Cardiac fibroblast (primary cell): ENCODE measurements around the gene TNK1.
"Not testable (repeated sequence)": the region's sequence is repeated elsewhere in the genome, so short reads cannot be mapped to it uniquely, and the experiment has no call there.

ENCODE experiments used
- DNase-seq, 2 donors: peaks; one replicate each; pipeline versions ENCODE4 v3.0.0 to v3.0.0-alpha.2; 2010; ENCODE audit warnings: low read depth in 2 of 2
- H3K4me3 ChIP-seq, 2 donors: replicated peaks in 1 of 2; 1 replicate in 1 of 2; 2 replicates in 1 of 2; pipeline ENCODE4 v1.5.1; 2011; ENCODE audit warnings: low read depth in 2 of 2, low read length in 2 of 2, mild to moderate bottlenecking in 2 of 2, moderate library complexity in 1 of 2
- TF ChIP-seq, protein P1 (sequence below): IDR thresholded peaks from one replicate; pipeline ENCODE4 v1.5.1; 2011; ENCODE audit warnings: low read depth, mild to moderate bottlenecking, low read length, inconsistent platforms

The TNK1 gene

GRCh38 chr17:7380855-7381683 lies at the start of gene TNK1:
Gene TNK1 (plus strand): TSS chr17:7381089. CDS start chr17:7382927, 1,838 bp downstream.
- DNase-seq: no peak
- peak within 1 kb of the TSS; percentile 25 to 30 for H3K4me3 ChIP-seq
- TF ChIP-seq, protein P1, sequence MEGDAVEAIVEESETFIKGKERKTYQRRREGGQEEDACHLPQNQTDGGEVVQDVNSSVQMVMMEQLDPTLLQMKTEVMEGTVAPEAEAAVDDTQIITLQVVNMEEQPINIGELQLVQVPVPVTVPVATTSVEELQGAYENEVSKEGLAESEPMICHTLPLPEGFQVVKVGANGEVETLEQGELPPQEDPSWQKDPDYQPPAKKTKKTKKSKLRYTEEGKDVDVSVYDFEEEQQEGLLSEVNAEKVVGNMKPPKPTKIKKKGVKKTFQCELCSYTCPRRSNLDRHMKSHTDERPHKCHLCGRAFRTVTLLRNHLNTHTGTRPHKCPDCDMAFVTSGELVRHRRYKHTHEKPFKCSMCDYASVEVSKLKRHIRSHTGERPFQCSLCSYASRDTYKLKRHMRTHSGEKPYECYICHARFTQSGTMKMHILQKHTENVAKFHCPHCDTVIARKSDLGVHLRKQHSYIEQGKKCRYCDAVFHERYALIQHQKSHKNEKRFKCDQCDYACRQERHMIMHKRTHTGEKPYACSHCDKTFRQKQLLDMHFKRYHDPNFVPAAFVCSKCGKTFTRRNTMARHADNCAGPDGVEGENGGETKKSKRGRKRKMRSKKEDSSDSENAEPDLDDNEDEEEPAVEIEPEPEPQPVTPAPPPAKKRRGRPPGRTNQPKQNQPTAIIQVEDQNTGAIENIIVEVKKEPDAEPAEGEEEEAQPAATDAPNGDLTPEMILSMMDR: no peak

- no peak overlapping the region for H3K4me3 ChIP-seq
- TF ChIP-seq, protein P1: no peak
- DNase-seq: no peak
These were observed 48.8 kb upstream of the TNK1 start for GRCh38 chr17:7332111-7332510.

DNA sequence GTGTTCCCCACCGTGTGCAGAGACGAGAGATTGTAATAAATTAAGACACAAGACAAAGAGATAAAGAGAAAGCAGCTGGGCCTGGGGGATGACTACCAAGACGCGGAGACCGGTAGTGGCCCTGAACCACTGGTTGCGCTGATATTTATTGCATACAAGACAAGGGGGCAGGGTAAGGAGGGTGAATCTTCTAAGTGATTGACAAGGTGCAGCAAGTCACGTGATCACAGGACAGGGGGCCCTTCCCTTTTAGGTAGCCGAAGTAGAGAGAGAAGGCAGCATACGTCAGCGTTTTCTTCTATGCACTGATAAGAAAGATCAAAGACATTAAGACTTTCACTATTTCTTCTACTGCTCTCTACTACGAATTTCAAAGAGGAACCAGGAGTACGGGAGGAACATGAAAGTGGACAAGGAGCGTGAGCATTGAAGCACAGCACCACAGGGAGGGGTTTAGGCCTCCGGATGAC lies 48.3 kb upstream of the TNK1 start:
- not testable (repeated sequence) for DNase-seq, H3K4me3 ChIP-seq

DNA sequence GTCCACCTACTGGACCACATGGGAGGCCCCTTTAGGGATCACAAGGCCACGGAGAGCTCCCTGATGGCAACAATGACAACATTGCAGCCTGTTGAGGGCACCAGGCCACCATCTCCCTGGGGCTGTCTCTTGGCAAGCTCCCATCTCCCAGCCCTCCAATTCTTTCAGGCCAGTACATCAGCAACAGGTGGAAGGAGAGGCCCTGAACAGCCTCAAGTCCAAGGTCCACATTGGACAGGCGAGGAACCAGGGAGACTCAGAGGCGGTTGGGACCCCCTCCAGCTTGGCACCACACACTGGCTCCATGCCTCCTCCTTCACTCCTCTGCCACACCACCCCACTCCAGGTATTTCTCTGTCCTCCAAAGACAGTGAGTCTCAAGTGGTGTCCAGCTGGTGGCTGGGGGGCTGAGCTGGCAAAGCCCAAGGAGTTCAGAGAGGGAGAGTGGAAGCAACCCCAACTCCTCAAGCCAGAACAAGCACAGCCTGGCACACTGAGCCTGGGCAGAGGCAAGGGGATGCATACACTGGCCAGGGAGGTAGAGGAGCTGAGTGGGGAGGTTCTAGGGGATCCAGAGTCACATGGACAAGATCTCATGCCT lies 45.9 kb upstream of the TNK1 start:
- TF ChIP-seq, protein P1: no peak
- H3K4me3 ChIP-seq: no peak overlapping the region
- DNase-seq: no peak

DNA sequence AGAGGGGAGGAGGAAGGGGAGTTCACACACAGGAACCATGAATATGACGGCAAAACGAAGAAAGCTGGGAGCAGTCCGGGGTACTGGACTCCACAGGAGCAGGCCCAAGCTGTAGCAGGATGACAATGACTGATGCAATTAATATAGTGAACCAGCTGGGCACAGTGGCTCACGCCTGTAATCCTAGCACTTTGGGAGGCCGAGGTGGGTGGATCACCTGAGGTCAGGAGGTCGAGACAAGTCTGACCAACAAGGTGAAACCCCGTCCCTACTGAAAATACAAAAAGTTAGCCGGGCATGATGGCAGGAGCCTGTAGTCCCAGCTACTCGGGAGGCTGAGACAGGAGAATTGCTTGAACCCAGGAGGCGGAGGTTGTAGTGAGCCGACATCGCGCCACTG lies 45.1 kb upstream of the TNK1 start:
- not testable (repeated sequence) for DNase-seq, H3K4me3 ChIP-seq

DNA sequence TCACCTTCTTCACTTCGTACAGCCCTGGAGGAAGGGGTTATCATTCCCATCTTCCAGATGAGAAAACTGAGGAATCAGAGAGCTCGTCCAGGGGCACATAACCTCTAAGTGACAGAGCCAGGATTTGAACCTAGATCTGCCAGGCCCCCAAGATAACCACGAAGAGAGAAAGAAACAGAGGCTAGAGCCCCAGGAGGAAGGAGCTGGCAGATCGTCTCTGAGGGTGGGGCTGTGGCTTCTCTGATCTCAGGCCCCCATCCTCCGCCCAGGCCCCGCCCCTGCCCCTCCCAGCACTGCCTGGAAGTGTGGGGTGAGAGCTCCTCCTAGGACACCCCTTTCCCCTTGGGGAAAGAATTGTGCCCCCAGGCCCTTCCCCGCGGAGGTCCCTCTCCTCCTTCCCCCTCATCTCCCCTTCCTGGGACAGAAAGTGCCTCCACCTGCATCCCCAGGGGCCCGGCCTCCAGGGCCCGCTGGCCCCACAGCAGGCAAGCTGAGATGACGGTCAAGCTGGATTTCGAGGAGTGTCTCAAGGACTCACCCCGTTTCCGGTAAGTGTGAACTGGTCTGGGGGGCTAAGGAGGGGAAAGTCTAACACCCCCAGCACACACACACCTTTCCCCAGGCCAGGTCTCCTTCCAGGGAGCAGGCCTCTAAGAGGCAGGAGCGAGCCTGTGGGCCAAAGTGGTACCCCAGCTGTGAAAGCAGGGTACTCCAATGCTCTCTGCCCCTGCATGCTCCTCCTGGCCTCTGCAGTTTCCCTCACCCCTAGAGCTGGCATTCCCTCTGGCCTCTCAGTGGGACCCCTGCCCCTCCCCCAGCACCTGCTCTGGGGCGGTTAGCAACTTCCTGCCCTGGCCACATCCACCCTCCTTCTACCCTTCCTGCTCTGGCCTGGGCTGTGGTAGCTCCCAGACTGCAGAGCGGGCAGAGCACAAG lies 44.4 kb upstream of the TNK1 start, which contains the start of gene ACAP1:
Gene ACAP1, plus strand, starts transcription at position 290 of the 936 bp plus-strand sequence. Its CDS starts 206 bp downstream, at position 496.
- no peak within 1 kb of the TSS for H3K4me3 ChIP-seq

GRCh38 chr17:7337600-7337999 lies 43.3 kb upstream of the TNK1 start:
- not testable (repeated sequence) for H3K4me3 ChIP-seq, DNase-seq

More for the DNA sequence above, 44.4 kb upstream of the TNK1 start, which contains the start of gene ACAP1:
- TF ChIP-seq, protein P1: no peak
- no peak for DNase-seq
